Upper lobe of left lung (tissue), 4 donors: ENCODE measurements around the gene PSTPIP2.

Experiments
- EP300 ChIP-seq, 4 donors: sonication (generic); formaldehyde crosslinking; IDR thresholded peaks; one replicate each; pipeline ENCODE4 v1.5.1; 2017; ENCODE audit warnings: antibody characterized with exemption in 4 of 4, control low read depth in 2 of 4
- POLR2A ChIP-seq, 4 donors: fragments of 450-650 bp; IDR thresholded peaks; one replicate each; pipeline ENCODE4 v1.5.1; 2016 to 2017; ENCODE audit warnings: antibody characterized with exemption in 4 of 4, mild to moderate bottlenecking in 2 of 4
- TF ChIP-seq, protein P1 (sequence below), 6 experiments: fragments of 450-650 bp in 4 of 6; fragments of 200-600 bp in 2 of 6; sonication (generic) in 2 of 6; IDR thresholded peaks; one replicate each; pipeline ENCODE4 v1.5.1; 2016 to 2019; ENCODE audit warnings: antibody characterized with exemption in 6 of 6

DNA sequence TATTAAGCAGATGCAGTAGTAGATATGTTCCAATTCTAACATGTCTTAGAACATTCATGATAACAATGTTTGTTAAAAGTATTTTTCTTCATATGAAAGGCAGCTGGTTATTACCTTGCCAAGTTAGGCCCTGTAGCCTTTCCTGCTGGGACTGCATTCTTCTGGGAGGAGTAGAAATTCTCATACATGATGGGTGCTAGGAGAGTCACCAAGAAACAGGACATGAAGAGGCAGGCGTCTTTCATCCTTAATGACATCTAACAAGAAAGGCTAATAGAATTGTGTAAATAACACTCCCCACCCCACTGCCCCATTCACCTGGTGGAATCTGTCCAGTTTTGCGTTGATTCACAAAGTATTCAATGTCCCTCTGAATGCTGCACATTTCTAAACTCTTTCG lies 80.3 kb downstream of the PSTPIP2 start:
- TF ChIP-seq, protein P1, sequence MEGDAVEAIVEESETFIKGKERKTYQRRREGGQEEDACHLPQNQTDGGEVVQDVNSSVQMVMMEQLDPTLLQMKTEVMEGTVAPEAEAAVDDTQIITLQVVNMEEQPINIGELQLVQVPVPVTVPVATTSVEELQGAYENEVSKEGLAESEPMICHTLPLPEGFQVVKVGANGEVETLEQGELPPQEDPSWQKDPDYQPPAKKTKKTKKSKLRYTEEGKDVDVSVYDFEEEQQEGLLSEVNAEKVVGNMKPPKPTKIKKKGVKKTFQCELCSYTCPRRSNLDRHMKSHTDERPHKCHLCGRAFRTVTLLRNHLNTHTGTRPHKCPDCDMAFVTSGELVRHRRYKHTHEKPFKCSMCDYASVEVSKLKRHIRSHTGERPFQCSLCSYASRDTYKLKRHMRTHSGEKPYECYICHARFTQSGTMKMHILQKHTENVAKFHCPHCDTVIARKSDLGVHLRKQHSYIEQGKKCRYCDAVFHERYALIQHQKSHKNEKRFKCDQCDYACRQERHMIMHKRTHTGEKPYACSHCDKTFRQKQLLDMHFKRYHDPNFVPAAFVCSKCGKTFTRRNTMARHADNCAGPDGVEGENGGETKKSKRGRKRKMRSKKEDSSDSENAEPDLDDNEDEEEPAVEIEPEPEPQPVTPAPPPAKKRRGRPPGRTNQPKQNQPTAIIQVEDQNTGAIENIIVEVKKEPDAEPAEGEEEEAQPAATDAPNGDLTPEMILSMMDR (IDR thresholded peaks at IDR 0.05): no peak
- no peak for TF ChIP-seq EP300 (IDR thresholded peaks at IDR 0.05)
- TF ChIP-seq POLR2A (IDR thresholded peaks at IDR 0.05): no peak
